ENCODE results near the gene MTIF2. TPM values are rescaled to one million over a fixed set of nuclear protein-coding genes. Genes with fewer than 3 reads are reported as not detected.
"Not testable (repeated sequence)": the region's sequence is repeated elsewhere in the genome, so short reads cannot be mapped to it uniquely, and the experiment has no call there.

MTIF2 gene
- total RNA-seq, 2 experiments from 2014 or later, result 21.3 to 22.8 TPM

DNA sequence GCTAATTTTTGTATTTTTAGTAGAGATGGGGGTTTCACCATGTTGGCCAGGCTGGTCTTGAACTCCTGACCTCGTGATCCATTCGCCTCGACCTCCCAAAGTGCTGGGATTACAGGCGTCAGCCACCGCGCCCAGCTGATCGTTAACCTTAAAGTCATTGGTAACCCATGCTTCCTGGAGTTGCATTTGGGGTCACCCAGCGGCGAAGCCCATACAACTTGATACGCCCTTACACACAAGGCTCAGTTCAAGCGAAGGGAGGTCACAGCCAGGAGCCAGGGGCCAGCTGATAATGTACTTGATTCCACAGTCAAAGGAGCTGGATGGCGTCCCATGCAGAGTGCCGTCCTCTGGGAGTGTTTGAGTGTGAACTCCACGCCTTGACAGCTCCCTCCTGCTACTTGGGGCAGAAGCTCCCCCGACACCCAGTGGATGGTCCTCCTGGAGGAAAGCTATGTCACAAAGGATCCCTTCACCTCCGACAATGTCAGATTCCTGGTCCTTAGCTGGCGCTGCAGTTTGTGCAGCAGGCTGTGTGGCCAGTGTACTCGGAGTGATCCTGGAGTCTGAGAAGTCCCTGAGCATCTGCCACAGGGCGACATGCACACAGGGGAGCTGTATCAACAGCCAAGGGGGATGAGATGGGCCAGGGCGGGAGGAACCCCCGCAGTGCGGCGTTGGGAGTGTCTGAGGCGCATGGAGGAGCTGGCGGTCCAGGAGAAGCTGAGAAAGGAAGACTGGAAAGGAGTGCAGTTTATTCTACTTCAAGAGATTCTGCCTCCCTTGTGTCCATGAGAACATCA, 44.9 kb downstream of the MTIF2 start:
- Mint-ChIP-seq H3K27ac (peak overlapping the region; percentile 92), H3K9me3 (no peaks in the 10 kb centered on the region), H3K27me3 (no peaks in the 10 kb centered on the region), H3K4me1 (peaks cover 37% of the 10 kb centered on the region), H3K36me3 (ENCODE audit: low read depth) (peaks cover 14% of the 10 kb centered on the region), H3K4me3 (peak overlapping the region; percentile 74)
- DNase-seq, result no peak
- ChIA-PET CTCF (interaction anchor here (0.6 to 1.8 kb wide), 5 partner anchors 9 to 214 kb away, joined by 3 read pairs; partner anchors contain the start of gene RPS27A), POLR2A (interaction anchor here (0.7 kb wide), 1 partner anchor 350 kb away, joined by 5 read pairs; no protein-coding TSS in a partner anchor)

DNA sequence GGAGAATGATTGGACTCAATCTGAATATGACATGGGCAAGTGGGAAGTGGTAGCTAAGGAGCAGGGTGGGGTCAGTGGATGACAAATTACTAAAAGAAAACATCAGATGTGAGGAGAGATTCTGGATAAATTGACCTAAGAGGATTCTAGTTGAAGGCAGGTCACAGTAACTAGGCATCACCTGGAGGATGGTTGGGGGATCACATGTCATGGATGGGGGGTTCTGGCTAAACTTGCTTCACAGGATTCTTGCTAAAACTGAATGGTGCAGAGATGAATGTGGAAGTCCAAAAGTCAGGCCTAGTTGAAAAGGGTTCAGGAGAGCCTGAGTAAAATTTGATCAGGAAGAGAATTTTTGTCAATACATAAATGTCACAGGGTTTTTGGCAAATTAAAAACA, 55.2 kb downstream of the MTIF2 start:
- H3K9me3 Mint-ChIP-seq, result no peaks in the 10 kb centered on the region
- CTCF ChIA-PET, result interaction anchor here (1.2 kb wide), 1 partner anchor 11 kb away, joined by 3 read pairs; no protein-coding TSS in a partner anchor
- H3K4me1 Mint-ChIP-seq, result no peaks in the 10 kb centered on the region
- H3K27me3 Mint-ChIP-seq, result peaks cover 2% of the 10 kb centered on the region
- no peak overlapping the region for H3K4me3 Mint-ChIP-seq
- H3K36me3 Mint-ChIP-seq (ENCODE audit: low read depth), result peaks cover 3% of the 10 kb centered on the region
- DNase-seq, result no peak
- POLR2A ChIA-PET, result no interaction called here
- no peak overlapping the region for H3K27ac Mint-ChIP-seq

DNA sequence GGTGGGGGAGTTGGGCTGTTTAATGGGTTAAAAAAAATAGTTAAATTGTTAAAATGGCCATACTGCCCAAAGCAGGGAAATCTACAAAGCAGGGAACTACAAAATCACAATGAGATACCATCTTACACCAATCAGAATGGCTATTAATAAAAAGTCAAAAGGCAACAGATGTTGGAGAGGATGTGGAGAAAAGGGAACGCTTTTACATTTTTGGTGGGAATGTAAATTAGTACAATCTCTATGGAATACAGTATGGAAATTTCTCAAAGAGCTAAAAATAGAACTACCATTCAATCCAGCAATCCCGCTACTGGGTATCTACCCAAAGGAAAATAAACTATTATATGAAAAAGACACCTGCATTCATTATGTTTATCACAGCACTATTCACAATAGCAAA, 64.1 kb downstream of the MTIF2 start:
- H3K4me1 Mint-ChIP-seq, result no peaks in the 10 kb centered on the region
- no peak overlapping the region for H3K27ac Mint-ChIP-seq
- no peak overlapping the region for H3K4me3 Mint-ChIP-seq
- H3K36me3 Mint-ChIP-seq (ENCODE audit: low read depth), result peaks cover 23% of the 10 kb centered on the region
- DNase-seq, result no peak
- CTCF ChIA-PET, result interaction anchor here (0.6 kb wide), 1 partner anchor 57 kb away, joined by 3 read pairs; no protein-coding TSS in a partner anchor
- H3K9me3 Mint-ChIP-seq, result peaks cover 6% of the 10 kb centered on the region
- no peaks in the 10 kb centered on the region for H3K27me3 Mint-ChIP-seq
- POLR2A ChIA-PET, result no interaction called here

GRCh38 chr2:55204536-55204935, 64.5 kb downstream of the MTIF2 start:
- DNase-seq, result no peak
- POLR2A ChIA-PET, result no interaction called here
- Mint-ChIP-seq H3K4me1 (no peaks in the 10 kb centered on the region), H3K36me3 (ENCODE audit: low read depth) (peaks cover 25% of the 10 kb centered on the region), H3K27me3 (no peaks in the 10 kb centered on the region), H3K27ac (no peak overlapping the region), H3K9me3 (peaks cover 8% of the 10 kb centered on the region), H3K4me3 (no peak overlapping the region)
- CTCF ChIA-PET, result no interaction called here

- DNase-seq, result no peak
- Mint-ChIP-seq H3K4me3 (no peak overlapping the region), H3K27ac (no peak overlapping the region), H3K4me1 (no peaks in the 10 kb centered on the region), H3K27me3 (no peaks in the 10 kb centered on the region), H3K9me3 (peaks cover 13% of the 10 kb centered on the region), H3K36me3 (ENCODE audit: low read depth) (peaks cover 43% of the 10 kb centered on the region)
- ChIA-PET CTCF (no interaction called here), POLR2A (no interaction called here)
Observed at GRCh38 chr2:55200416-55200815, 68.6 kb downstream of the MTIF2 start.

GRCh38 chr2:55196526-55196925, 72.5 kb downstream of the MTIF2 start:
- Mint-ChIP-seq H3K27ac (no peak overlapping the region), H3K4me1 (no peaks in the 10 kb centered on the region), H3K9me3 (peaks cover 9% of the 10 kb centered on the region), H3K4me3 (no peak overlapping the region), H3K27me3 (no peaks in the 10 kb centered on the region), H3K36me3 (ENCODE audit: low read depth) (peaks cover 31% of the 10 kb centered on the region)
- ChIA-PET CTCF (interaction anchor here (0.6 kb wide), 1 partner anchor 442 kb away, joined by 3 read pairs; no protein-coding TSS in a partner anchor), POLR2A (no interaction called here)
- DNase-seq, result no peak

DNA sequence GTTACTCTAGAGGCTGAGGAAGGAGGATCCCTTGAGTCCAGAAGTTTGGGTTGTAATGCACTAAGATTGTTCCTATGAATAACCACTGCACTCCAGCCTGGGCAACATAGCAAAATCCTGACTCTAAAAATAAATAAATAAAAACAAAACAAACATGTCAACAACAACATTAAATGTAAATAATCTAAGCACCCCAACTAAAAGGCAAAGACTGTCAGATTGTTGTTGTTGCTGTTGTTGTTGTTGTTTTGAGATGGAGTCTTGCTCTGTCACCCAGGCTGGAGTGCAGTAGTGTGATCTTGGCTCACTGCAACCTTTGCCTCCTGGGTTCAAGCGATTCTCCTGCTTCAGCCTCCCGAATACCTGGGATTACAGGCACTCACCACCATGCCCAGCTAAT, 77.1 kb downstream of the MTIF2 start:
- H3K4me1 Mint-ChIP-seq, DNase-seq, H3K27me3 Mint-ChIP-seq, POLR2A ChIA-PET, CTCF ChIA-PET, H3K27ac Mint-ChIP-seq, H3K4me3 Mint-ChIP-seq, H3K9me3 Mint-ChIP-seq: not testable (repeated sequence)
- peaks cover 11% of the 10 kb centered on the region for H3K36me3 Mint-ChIP-seq (ENCODE audit: low read depth)

- DNase-seq; H3K27me3 Mint-ChIP-seq; H3K4me3 Mint-ChIP-seq; H3K4me1 Mint-ChIP-seq; H3K36me3 Mint-ChIP-seq (ENCODE audit: low read depth); H3K27ac Mint-ChIP-seq; CTCF ChIA-PET; POLR2A ChIA-PET; H3K9me3 Mint-ChIP-seq: not testable (repeated sequence)
Observed at GRCh38 chr2:55186837-55187236, 82.2 kb downstream of the MTIF2 start.

Other genes with a start within 250 kb of the MTIF2 start
- gene RTN4, start 218.8 kb downstream of the MTIF2 start, total RNA-seq, result 10 to 100 TPM; 77.1 to 79.9 TPM
- 10 to 100 TPM in 1 of 2 experiments, 1 to 10 TPM in 1; 9.6 to 11.2 TPM for gene CLHC1, start 36.9 kb downstream of the MTIF2 start, total RNA-seq
- gene RPS27A, start 36.5 kb downstream of the MTIF2 start, total RNA-seq, result 100 to 1,000 TPM; 788 to 945 TPM
- gene CCDC88A, start 150.6 kb upstream of the MTIF2 start, total RNA-seq, result 1 to 10 TPM; 7.8 to 9.5 TPM